Caco-2 (cell line): ENCODE measurements around the gene ATP2B1. TPM values are rescaled to one million over a fixed set of nuclear protein-coding genes. Genes with fewer than 3 reads are reported as not detected.

ENCODE experiments used
- BruUV-seq: library from RNA; stranded (reverse); fragments of 400-500 nt; replicated peaks from 2 replicates; lab custom pipeline; 2021; lab: Mats Ljungman, UMichigan
- CTCF ChIA-PET: fragments of 300-600 bp; sonication (Branson Sonifier 250); formaldehyde crosslinking; loops from one replicate; lab custom pipeline; 2022; ENCODE audit warnings: antibody characterized with exemption; lab: Charles Lee
- POLR2A ChIA-PET: fragments of 300-600 bp; sonication (Branson Sonifier 250); formaldehyde crosslinking; loops from one replicate; lab custom pipeline; 2022; ENCODE audit warnings: antibody characterized with exemption; lab: Charles Lee
- DNase-seq, 2 experiments: peaks; one replicate each; pipeline versions ENCODE4 v3.0.0 to v3.0.0-alpha.2; 2020 to 2022
- H3K27me3 ChIP-seq: replicated peaks from 2 replicates; pipeline ENCODE4 v1.6.0; 2011; ENCODE audit warnings: low read length; ENCODE audit not compliant: control insufficient read depth, insufficient read depth
- H3K36me3 ChIP-seq: 2 replicates; pipeline ENCODE4 v1.5.1; 2011; ENCODE audit warnings: low read length; ENCODE audit not compliant: control insufficient read depth, insufficient read depth
- H3K4me1 ChIP-seq: fragments of 250-450 bp; sonication (Bioruptor Pico); 2 replicates; pipeline ENCODE4 v1.5.1; 2020; ENCODE audit warnings: mild to moderate bottlenecking
- H3K4me3 ChIP-seq: 2 replicates; pipeline ENCODE4 v1.5.1; 2011; ENCODE audit warnings: low read depth, mild to moderate bottlenecking, control low read depth, low read length
- H3K9me3 ChIP-seq: fragments of 250-450 bp; sonication (Bioruptor Pico); 2 replicates; pipeline ENCODE4 v1.5.1; 2020; ENCODE audit warnings: mild to moderate bottlenecking, moderate library complexity
- H3K27ac Mint-ChIP-seq: one replicate; pipeline ENCODE4 v1.8.0; 2022; ENCODE audit warnings: mixed read lengths; ENCODE audit not compliant: unreplicated experiment
- H3K27me3 Mint-ChIP-seq: one replicate; pipeline ENCODE4 v1.8.0; 2022; ENCODE audit warnings: mixed read lengths; ENCODE audit not compliant: insufficient read depth, unreplicated experiment
- H3K36me3 Mint-ChIP-seq: one replicate; pipeline ENCODE4 v1.8.0; 2022; ENCODE audit warnings: mild to moderate bottlenecking, mixed read lengths; ENCODE audit not compliant: insufficient read depth, unreplicated experiment
- H3K4me1 Mint-ChIP-seq: one replicate; pipeline ENCODE4 v1.8.0; 2022; ENCODE audit warnings: low read depth, mixed read lengths; ENCODE audit not compliant: unreplicated experiment
- H3K4me3 Mint-ChIP-seq: one replicate; pipeline ENCODE4 v1.8.0; 2022; ENCODE audit warnings: mild to moderate bottlenecking, moderate library complexity, mixed read lengths; ENCODE audit not compliant: unreplicated experiment
- H3K9me3 Mint-ChIP-seq: one replicate; pipeline ENCODE4 v1.8.0; 2022; ENCODE audit warnings: mixed read lengths; ENCODE audit not compliant: unreplicated experiment
- CTCF ChIP-seq, 2 experiments: fragments of 200-600 bp in 1 of 2; IDR thresholded peaks; 1 replicate in 1 of 2; 2 replicates in 1 of 2; pipeline versions ENCODE4 v1.5.1 to v1.8.0; 2011 to 2022; ENCODE audit warnings: antibody characterized with exemption in 1 of 2, control low read depth in 1 of 2, inconsistent platforms in 1 of 2, low read depth in 1 of 2, low read length in 1 of 2, mild to moderate bottlenecking in 1 of 2, moderate library complexity in 1 of 2; ENCODE audit not compliant: insufficient read depth in 1 of 2, severe bottlenecking in 1 of 2, unreplicated experiment in 1 of 2
- intact Hi-C: fragments of 100-400 bp; cut with micrococcal nuclease; formaldehyde crosslinking; loops from one replicate; pipeline ENCODE4 v1.10.0; 2022; ENCODE audit not compliant: unreplicated experiment
- total RNA-seq: library from RNA; stranded (reverse); gene quantifications from 2 replicates; pipeline ENCODE4 v1.2.3, GENCODE V29; 2022

The ATP2B1 gene
- total RNA-seq, 1 experiment from 2014 or later = 107 TPM

GRCh38 chr12:89642959-89643358 lies 65.7 kb downstream of the ATP2B1 start:
- DNase-seq = no peak
- Mint-ChIP-seq H3K27ac (no peak overlapping the region), H3K4me1 (peaks cover 44% of the 10 kb centered on the region), H3K9me3 (no peaks in the 10 kb centered on the region), H3K4me3 (no peak overlapping the region), H3K27me3 (no peaks in the 10 kb centered on the region), H3K36me3 (peaks cover 40% of the 10 kb centered on the region)
- Histone ChIP-seq H3K4me1 (peaks cover 45% of the 10 kb centered on the region), H3K27me3 (no peaks in the 10 kb centered on the region), H3K36me3 (no peaks in the 10 kb centered on the region), H3K9me3 (no peaks in the 10 kb centered on the region), H3K4me3 (no peak overlapping the region)
- CTCF ChIA-PET = no interaction called here
- POLR2A ChIA-PET = no interaction called here
- intact Hi-C loops = no loop called here
- TF ChIP-seq CTCF (IDR thresholded peaks at IDR 0.05; ENCODE audit: insufficient read depth in 1 of 2, low read depth in 1 of 2, low read length in 1 of 2, severe bottlenecking in 1 of 2, unreplicated experiment in 1 of 2) = no peak
- BruUV-seq = no TSS peak

- ChIA-PET POLR2A (no interaction called here), CTCF (no interaction called here)
- no peak overlapping the region for H3K4me3 Mint-ChIP-seq
- no peaks in the 10 kb centered on the region for H3K9me3 Mint-ChIP-seq
- BruUV-seq = no TSS peak
- peaks cover 30% of the 10 kb centered on the region for H3K4me1 Mint-ChIP-seq
- Histone ChIP-seq H3K4me1 (peaks cover 24% of the 10 kb centered on the region), H3K36me3 (no peaks in the 10 kb centered on the region), H3K4me3 (no peak overlapping the region), H3K9me3 (no peaks in the 10 kb centered on the region), H3K27me3 (no peaks in the 10 kb centered on the region)
- H3K27me3 Mint-ChIP-seq = no peaks in the 10 kb centered on the region
- peaks cover 33% of the 10 kb centered on the region for H3K36me3 Mint-ChIP-seq
- no peak for TF ChIP-seq CTCF (IDR thresholded peaks at IDR 0.05; ENCODE audit: insufficient read depth in 1 of 2, low read depth in 1 of 2, low read length in 1 of 2, severe bottlenecking in 1 of 2, unreplicated experiment in 1 of 2)
- DNase-seq = no peak
- intact Hi-C loops = no loop called here
- H3K27ac Mint-ChIP-seq = no peak overlapping the region
These were observed 71.9 kb downstream of the ATP2B1 start for GRCh38 chr12:89636776-89637160.

GRCh38 chr12:89636052-89636775 lies 72.4 kb downstream of the ATP2B1 start:
- CTCF ChIA-PET = no interaction called here
- BruUV-seq = no TSS peak
- no peak for TF ChIP-seq CTCF (IDR thresholded peaks at IDR 0.05; ENCODE audit: insufficient read depth in 1 of 2, low read depth in 1 of 2, low read length in 1 of 2, severe bottlenecking in 1 of 2, unreplicated experiment in 1 of 2)
- no peaks in the 10 kb centered on the region for H3K9me3 Mint-ChIP-seq
- POLR2A ChIA-PET = interaction anchor here (0.6 kb wide), 1 partner anchor 8 kb away, joined by 3 read pairs; no protein-coding TSS in a partner anchor
- DNase-seq = no peak
- Histone ChIP-seq H3K4me1 (peaks cover 30% of the 10 kb centered on the region), H3K27me3 (no peaks in the 10 kb centered on the region), H3K36me3 (no peaks in the 10 kb centered on the region), H3K9me3 (no peaks in the 10 kb centered on the region), H3K4me3 (no peak overlapping the region)
- peaks cover 36% of the 10 kb centered on the region for H3K4me1 Mint-ChIP-seq
- H3K27ac Mint-ChIP-seq = no peak overlapping the region
- peaks cover 39% of the 10 kb centered on the region for H3K36me3 Mint-ChIP-seq
- H3K4me3 Mint-ChIP-seq = no peak overlapping the region
- intact Hi-C loops = no loop called here
- H3K27me3 Mint-ChIP-seq = no peaks in the 10 kb centered on the region
